Liver (tissue), 3 donors: Measurements from ENCODE around the gene PARM1.

ENCODE experiments used
- EGR1 ChIP-seq, 2 donors: IDR thresholded peaks; 2 replicates each; pipeline ENCODE4 v1.6.1; 2016 to 2018; ENCODE audit warnings: antibody characterized with exemption in 2 of 2, low read depth in 2 of 2
- HNF4G ChIP-seq: IDR thresholded peaks from 2 replicates; pipeline ENCODE4 v1.6.1; 2016; ENCODE audit warnings: antibody characterized with exemption
- JUND ChIP-seq, 2 donors: IDR thresholded peaks; 2 replicates each; pipeline ENCODE4 v1.6.1; 2016; ENCODE audit warnings: antibody characterized with exemption in 2 of 2
- RAD21 ChIP-seq, 2 donors: IDR thresholded peaks; 2 replicates each; pipeline ENCODE4 v1.6.1; 2016; ENCODE audit warnings: antibody characterized with exemption in 2 of 2, mild to moderate bottlenecking in 2 of 2
- SP1 ChIP-seq: IDR thresholded peaks from 2 replicates; pipeline ENCODE4 v1.6.1; 2018; ENCODE audit warnings: antibody characterized with exemption, mild to moderate bottlenecking
- YY1 ChIP-seq: IDR thresholded peaks from 2 replicates; pipeline ENCODE4 v1.6.1; 2016; ENCODE audit warnings: antibody characterized with exemption, mild to moderate bottlenecking
- TF ChIP-seq, protein P1 (sequence below): fragments of 150-350 bp; IDR thresholded peaks from 2 replicates; pipeline ENCODE4 v1.5.1; 2017; ENCODE audit warnings: improper control_type of control experiment, low read depth, low read length; ENCODE audit not compliant: missing input control
- TF ChIP-seq, protein P2 (sequence below): IDR thresholded peaks from 2 replicates; pipeline ENCODE4 v1.6.1; 2016; ENCODE audit warnings: antibody characterized with exemption
- donor health status: healthy.
- donor health status: healthy.

DNA sequence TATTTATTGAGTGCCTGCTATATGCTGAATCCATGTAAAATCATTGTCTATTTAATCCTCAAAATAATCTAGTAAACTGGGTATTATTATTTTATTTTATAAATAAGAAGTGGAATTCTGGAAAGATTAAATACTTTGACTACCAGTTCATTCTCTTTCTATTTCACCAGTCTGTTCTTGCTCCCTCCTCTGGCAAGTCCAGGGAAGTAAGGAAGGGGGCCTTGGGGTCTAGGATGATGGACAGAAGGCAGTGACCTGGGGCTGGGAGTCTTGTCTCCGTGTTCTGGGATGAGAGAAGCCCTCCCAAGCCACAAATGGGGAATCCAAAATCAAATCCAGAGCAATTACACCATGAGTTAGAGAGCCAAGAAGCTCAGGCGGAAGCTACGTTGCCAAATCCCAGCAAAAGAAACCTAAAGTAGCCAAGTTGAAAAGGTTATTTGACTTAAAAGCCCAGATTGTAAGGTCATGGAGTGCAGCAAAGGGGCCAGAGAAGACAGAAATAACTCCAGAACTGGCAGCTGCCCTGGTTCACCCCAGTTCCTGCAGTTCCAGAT, 28.3 kb upstream of the PARM1 start:
- TF ChIP-seq, protein P1, sequence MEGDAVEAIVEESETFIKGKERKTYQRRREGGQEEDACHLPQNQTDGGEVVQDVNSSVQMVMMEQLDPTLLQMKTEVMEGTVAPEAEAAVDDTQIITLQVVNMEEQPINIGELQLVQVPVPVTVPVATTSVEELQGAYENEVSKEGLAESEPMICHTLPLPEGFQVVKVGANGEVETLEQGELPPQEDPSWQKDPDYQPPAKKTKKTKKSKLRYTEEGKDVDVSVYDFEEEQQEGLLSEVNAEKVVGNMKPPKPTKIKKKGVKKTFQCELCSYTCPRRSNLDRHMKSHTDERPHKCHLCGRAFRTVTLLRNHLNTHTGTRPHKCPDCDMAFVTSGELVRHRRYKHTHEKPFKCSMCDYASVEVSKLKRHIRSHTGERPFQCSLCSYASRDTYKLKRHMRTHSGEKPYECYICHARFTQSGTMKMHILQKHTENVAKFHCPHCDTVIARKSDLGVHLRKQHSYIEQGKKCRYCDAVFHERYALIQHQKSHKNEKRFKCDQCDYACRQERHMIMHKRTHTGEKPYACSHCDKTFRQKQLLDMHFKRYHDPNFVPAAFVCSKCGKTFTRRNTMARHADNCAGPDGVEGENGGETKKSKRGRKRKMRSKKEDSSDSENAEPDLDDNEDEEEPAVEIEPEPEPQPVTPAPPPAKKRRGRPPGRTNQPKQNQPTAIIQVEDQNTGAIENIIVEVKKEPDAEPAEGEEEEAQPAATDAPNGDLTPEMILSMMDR, result no peak
- TF ChIP-seq RAD21 (IDR thresholded peaks at IDR 0.05), result no peak
- TF ChIP-seq JUND (IDR thresholded peaks at IDR 0.05), result no peak
- no peak for TF ChIP-seq EGR1 (IDR thresholded peaks at IDR 0.05; ENCODE audit: low read depth in 2 of 2)
- TF ChIP-seq, protein P2, sequence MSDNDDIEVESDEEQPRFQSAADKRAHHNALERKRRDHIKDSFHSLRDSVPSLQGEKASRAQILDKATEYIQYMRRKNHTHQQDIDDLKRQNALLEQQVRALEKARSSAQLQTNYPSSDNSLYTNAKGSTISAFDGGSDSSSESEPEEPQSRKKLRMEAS, result no peak
- no peak for TF ChIP-seq HNF4G
- no peak for TF ChIP-seq SP1
- no peak for TF ChIP-seq YY1
